Measurements from ENCODE around the gene ANKRD55.

DNA sequence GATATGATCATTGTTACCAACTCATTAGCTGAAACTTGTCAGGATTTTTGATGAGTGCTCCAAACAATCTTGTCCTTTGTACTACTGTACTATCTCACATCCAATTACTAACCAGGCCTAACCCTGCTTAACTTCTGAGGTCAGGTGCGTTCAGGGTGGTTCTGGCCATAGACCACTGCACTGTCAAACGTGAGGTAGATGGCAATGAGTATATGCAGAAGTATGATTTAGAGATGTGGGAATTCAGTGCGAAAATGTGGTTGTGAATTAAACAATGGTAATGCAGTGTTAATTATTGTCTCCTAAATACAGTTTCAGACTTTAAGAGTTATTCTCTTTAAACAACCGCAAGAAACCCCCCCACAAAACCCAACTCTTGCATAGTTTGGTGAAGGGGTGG, 86.5 kb downstream of the ANKRD55 start:
- no peak for TF ChIP-seq NFRKB (IDR thresholded peaks at IDR 0.05)
- TF ChIP-seq SP1 (IDR thresholded peaks at IDR 0.05): no peak
- TF ChIP-seq FOXM1 (IDR thresholded peaks at IDR 0.05; ENCODE audit: borderline replicate concordance): no peak

Data from HEK293T (cell line).